ENCODE results near the gene DAAM1. TPM values are rescaled to one million over a fixed set of nuclear protein-coding genes. Genes with fewer than 3 reads are reported as not detected.

Gene DAAM1
- total and polyA plus RNA-seq, 8 donors, result 6.2 to 26.7 (median 16.0) TPM

DNA sequence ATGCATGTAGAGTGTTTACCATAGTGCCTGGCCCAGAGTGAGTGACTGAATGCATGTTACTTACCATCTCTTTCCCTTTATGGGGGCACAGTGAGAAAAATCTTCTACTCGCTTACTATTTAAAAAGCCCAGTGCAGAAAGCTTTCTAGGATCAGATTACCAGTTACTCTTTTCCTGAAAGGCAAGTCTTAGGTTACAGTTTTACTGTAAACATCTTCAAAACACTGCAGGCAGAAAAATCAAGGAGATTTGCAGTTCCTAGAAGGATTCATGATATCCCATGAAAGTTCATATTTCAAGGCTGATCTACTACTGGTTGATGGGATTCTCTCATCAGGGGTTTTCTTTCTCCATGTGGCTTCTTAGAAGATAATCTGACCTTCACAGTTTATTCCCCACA is 29.3 kb upstream of the DAAM1 start:
- TF ChIP-seq, protein P1, sequence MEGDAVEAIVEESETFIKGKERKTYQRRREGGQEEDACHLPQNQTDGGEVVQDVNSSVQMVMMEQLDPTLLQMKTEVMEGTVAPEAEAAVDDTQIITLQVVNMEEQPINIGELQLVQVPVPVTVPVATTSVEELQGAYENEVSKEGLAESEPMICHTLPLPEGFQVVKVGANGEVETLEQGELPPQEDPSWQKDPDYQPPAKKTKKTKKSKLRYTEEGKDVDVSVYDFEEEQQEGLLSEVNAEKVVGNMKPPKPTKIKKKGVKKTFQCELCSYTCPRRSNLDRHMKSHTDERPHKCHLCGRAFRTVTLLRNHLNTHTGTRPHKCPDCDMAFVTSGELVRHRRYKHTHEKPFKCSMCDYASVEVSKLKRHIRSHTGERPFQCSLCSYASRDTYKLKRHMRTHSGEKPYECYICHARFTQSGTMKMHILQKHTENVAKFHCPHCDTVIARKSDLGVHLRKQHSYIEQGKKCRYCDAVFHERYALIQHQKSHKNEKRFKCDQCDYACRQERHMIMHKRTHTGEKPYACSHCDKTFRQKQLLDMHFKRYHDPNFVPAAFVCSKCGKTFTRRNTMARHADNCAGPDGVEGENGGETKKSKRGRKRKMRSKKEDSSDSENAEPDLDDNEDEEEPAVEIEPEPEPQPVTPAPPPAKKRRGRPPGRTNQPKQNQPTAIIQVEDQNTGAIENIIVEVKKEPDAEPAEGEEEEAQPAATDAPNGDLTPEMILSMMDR (IDR thresholded peaks at IDR 0.05), result no peak
- no peak for DNase-seq
- no peaks in the 10 kb centered on the region for H3K36me3 ChIP-seq
- 56 to 81% methylated on average over 1 of the region's 1 CpG for WGBS, 2 donors
- no peak for FAIRE-seq
- H3K4me3 ChIP-seq, result no peak overlapping the region
- ATAC-seq, result no peak
- intact Hi-C loops (cut with DNase I), result no loop called here
- H3K4me1 ChIP-seq, result peaks cover 0 to 3% (median 0%) of the 10 kb centered on the region in 3 donors
- H3K9me3 ChIP-seq, result no peaks in the 10 kb centered on the region
- H3K27me3 ChIP-seq, result no peaks in the 10 kb centered on the region
- H3K27ac ChIP-seq, result no peak overlapping the region

DNA sequence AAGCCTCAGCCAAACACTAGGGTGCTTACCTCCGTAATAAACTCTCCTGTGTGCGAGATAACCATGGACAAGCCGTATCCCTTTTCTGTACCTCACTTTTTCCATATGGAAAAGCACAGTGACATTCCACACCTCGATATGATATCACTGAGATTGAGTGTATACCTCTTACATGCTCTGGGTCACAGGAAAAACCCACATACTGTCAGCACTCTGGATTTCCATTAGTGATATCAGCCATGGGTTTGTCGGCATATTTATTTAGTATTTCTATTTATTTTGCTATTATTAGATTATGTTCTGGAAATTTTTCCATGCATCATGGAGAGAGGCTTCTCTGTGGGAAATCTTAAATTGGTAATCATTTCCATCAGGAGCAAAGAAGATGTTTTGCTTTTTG is 28.0 kb upstream of the DAAM1 start:
- Histone ChIP-seq H3K9me3 (no peaks in the 10 kb centered on the region), H3K27me3 (no peaks in the 10 kb centered on the region), H3K4me3 (no peak overlapping the region), H3K27ac (no peak overlapping the region), H3K36me3 (no peaks in the 10 kb centered on the region), H3K4me1 (peaks cover 0 to 3% (median 0%) of the 10 kb centered on the region in 3 donors)
- intact Hi-C loops (cut with DNase I), result no loop called here
- DNase-seq (no peak), ATAC-seq (peak in 2 of 4 donors; percentile 56 to 78), FAIRE-seq (no peak)
- 38 to 45% methylated on average over 5 of the region's 5 CpGs for WGBS, 2 donors
- TF ChIP-seq, protein P1 (IDR thresholded peaks at IDR 0.05), result no peak

DNA sequence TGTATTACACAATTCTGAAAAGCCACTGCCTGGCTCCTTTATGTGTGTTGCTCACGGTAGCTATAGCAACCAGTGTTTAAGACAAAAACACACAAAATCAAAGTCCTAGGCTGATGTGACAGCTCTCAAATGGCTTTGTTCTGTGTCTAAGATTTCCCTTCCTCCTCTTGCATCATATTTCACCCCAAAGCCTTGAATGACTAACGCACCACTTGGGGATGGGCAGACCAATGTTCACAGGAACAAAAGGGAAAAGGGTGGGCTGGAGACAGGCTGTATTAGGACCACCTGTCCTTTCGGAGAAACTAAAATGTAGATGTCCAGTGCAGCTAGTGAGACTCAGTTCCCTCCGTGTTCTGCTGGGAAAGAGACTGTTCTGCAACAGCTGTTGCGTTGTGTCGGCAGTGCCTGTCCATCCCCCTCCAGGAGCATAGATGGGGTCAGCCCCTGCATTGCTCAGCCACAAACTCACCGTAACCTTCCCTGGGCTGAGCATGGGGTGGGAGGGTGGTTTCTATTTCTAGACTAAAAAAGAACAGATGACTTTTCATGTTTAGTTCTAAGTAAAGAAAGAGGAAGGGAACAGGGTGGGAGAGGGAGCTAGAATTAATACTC is 26.8 kb upstream of the DAAM1 start:
- ATAC-seq (peak; percentile 58 to 83 (median 66)), FAIRE-seq (no peak), DNase-seq (no peak)
- no peaks in the 10 kb centered on the region for H3K27me3 ChIP-seq
- H3K27ac ChIP-seq, result no peak overlapping the region
- intact Hi-C loops (cut with DNase I), result no loop called here
- TF ChIP-seq, protein P1 (IDR thresholded peaks at IDR 0.05), result no peak
- H3K9me3 ChIP-seq, result no peaks in the 10 kb centered on the region
- 53 to 56% methylated on average over 7 of the region's 7 CpGs for WGBS, 2 donors
- no peak overlapping the region for H3K4me3 ChIP-seq
- peaks cover 0 to 3% (median 0%) of the 10 kb centered on the region in 3 donors for H3K4me1 ChIP-seq
- H3K36me3 ChIP-seq, result no peaks in the 10 kb centered on the region

DNA sequence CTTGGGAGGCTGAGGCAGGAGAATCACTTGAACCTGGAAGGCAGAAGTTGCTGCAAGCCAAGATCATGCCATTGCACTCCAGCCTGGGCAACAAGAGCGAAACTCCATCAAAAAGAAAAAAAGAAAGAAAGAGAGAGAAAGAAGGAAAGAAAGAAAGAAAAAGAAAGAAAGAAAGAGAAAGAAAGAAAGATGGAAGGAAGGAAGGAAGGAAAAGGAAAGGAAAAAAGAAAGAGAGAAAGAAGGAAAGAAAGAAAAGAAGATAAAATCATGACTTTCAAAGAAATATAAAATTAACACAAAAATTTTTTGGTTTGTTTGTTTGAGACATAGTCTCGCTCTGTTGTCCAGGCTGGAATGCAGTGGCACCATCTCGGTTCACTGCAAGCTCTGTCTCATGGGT is 22.2 kb upstream of the DAAM1 start:
- H3K27ac ChIP-seq, result no peak overlapping the region
- no peak for FAIRE-seq
- peaks cover 0 to under 1% (median 0%) of the 10 kb centered on the region in 3 donors for H3K4me1 ChIP-seq
- 94 to 97% methylated on average over 3 of the region's 3 CpGs for WGBS, 2 donors
- intact Hi-C loops (cut with DNase I), result no loop called here
- TF ChIP-seq, protein P1 (IDR thresholded peaks at IDR 0.05), result no peak
- no peak overlapping the region for H3K4me3 ChIP-seq
- DNase-seq, result no peak
- H3K36me3 ChIP-seq, result no peaks in the 10 kb centered on the region
- no peak for ATAC-seq
- H3K9me3 ChIP-seq, result no peaks in the 10 kb centered on the region
- no peaks in the 10 kb centered on the region for H3K27me3 ChIP-seq

DNA sequence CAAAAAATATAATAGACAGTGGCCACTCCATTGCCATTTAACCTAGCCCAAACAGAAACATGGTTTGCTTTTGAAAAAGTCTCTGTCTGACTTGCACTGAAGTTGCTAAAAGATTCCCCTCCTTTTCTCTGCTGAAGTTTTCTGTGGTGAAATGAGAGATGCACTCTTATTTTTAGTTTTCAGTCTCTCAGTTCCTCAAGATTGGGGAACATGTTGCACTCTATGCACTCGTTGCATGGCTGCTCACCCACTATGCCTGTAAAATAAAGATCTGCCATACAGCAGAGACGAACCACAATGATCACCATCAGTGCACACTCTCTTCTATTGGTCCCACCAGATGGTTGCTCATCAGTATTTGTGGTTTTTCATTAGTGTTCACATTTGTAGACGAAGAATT is 13.1 kb upstream of the DAAM1 start:
- H3K36me3 ChIP-seq, result no peaks in the 10 kb centered on the region
- intact Hi-C loops (cut with DNase I), result no loop called here
- no peaks in the 10 kb centered on the region for H3K27me3 ChIP-seq
- TF ChIP-seq, protein P1 (IDR thresholded peaks at IDR 0.05), result no peak
- no peak overlapping the region for H3K27ac ChIP-seq
- H3K9me3 ChIP-seq, result no peaks in the 10 kb centered on the region
- FAIRE-seq (no peak), ATAC-seq (no peak), DNase-seq (no peak)
- H3K4me3 ChIP-seq, result no peak overlapping the region
- no peaks in the 10 kb centered on the region for H3K4me1 ChIP-seq
- 64 to 68% methylated on average over 3 of the region's 3 CpGs for WGBS, 2 donors
